HCT116 (cell line): ENCODE data around the gene CACNG3. TPM values are rescaled to one million over a fixed set of nuclear protein-coding genes. Genes with fewer than 3 reads are reported as not detected.

ENCODE experiments used
- ATAC-seq: fragments of 200-7000 bp; cut with Tn5 transposase; 2 replicates; pipeline ENCODE4 v1.9.1; 2020; ENCODE audit warnings: mild to moderate bottlenecking, moderate library complexity
- BruUV-seq: library from RNA; stranded (reverse); fragments of 400-500 nt; replicated peaks from 2 replicates; lab custom pipeline; 2021; lab: Mats Ljungman, UMichigan
- CTCF ChIA-PET: fragments of 300-600 bp; sonication (Branson Sonifier 250); formaldehyde crosslinking; loops from one replicate; lab custom pipeline; 2021; ENCODE audit warnings: antibody characterized with exemption; lab: Charles Lee
- POLR2A ChIA-PET: fragments of 300-600, 350-600 bp; sonication (Branson Sonifier 250); formaldehyde crosslinking; loops from one replicate; lab custom pipeline; 2021; ENCODE audit warnings: antibody characterized with exemption; lab: Charles Lee
- RAD21 ChIA-PET, 2 experiments: fragments of 300-600 bp; sonication (Branson Sonifier 250); formaldehyde crosslinking; loops; one replicate each; lab custom pipeline; 2023; ENCODE audit warnings: low total read pairs in 2 of 2; ENCODE audit not compliant: uncharacterized antibody in 2 of 2, unreplicated experiment in 2 of 2, low non-redundant PET in 1 of 2; lab: Charles Lee
- DNase-seq: peaks from one replicate; pipeline ENCODE4 v3.0.0-alpha.2; 2010; ENCODE audit warnings: low read depth, low spot score
- H2AFZ ChIP-seq: fragments of 200-600 bp; shearing (Covaris generic), sonication (generic); 2 replicates; pipeline ENCODE4 v1.6.1; 2017; ENCODE audit warnings: low read depth, mixed run types, mixed read lengths, antibody characterized with exemption, low read length; ENCODE audit not compliant: poor library complexity, severe bottlenecking
- H3K27ac ChIP-seq: 2 replicates; pipeline ENCODE4 v1.5.1; 2012; ENCODE audit warnings: low read depth, low read length
- H3K27me3 ChIP-seq: fragments of 200-600 bp; sonication (generic); 2 replicates; pipeline ENCODE4 v1.6.1; 2016; ENCODE audit warnings: mixed run types, low read length, mixed read lengths; ENCODE audit not compliant: insufficient read depth
- H3K36me3 ChIP-seq, 2 experiments: fragments of 200-500 bp in 1 of 2; fragments of 200-600 bp in 1 of 2; sonication (Bioruptor generic) in 1 of 2; sonication (generic) in 1 of 2; 2 replicates each; pipeline versions ENCODE4 v1.5.1 to v1.6.1; 2014 to 2016; ENCODE audit warnings: low read length in 2 of 2, inconsistent platforms in 1 of 2, mixed read lengths in 1 of 2, mixed run types in 1 of 2; ENCODE audit not compliant: insufficient read depth in 2 of 2, control insufficient read depth in 1 of 2
- H3K4me1 ChIP-seq, 2 experiments: fragments of 200-600 bp in 1 of 2; sonication (generic) in 1 of 2; 2 replicates each; pipeline versions ENCODE4 v1.5.1 to v1.6.1; 2012 to 2017; ENCODE audit warnings: low read length in 2 of 2, inconsistent platforms in 1 of 2, mild to moderate bottlenecking in 1 of 2, mixed read lengths in 1 of 2, mixed run types in 1 of 2, moderate library complexity in 1 of 2; ENCODE audit not compliant: insufficient read depth in 2 of 2, control insufficient read depth in 1 of 2
- H3K4me2 ChIP-seq: fragments of 200-600 bp; sonication (generic); 2 replicates; pipeline ENCODE4 v1.6.1; 2017; ENCODE audit warnings: mixed run types, low read length, mixed read lengths
- H3K4me3 ChIP-seq, 2 experiments: fragments of 200-600 bp in 1 of 2; sonication (generic) in 1 of 2; replicated peaks in 1 of 2; 2 replicates each; pipeline ENCODE4 v1.5.1; 2011 to 2016; ENCODE audit warnings: low read length in 2 of 2, control low read depth in 1 of 2, low read depth in 1 of 2, mild to moderate bottlenecking in 1 of 2, mixed read lengths in 1 of 2, mixed run types in 1 of 2
- H3K79me2 ChIP-seq: fragments of 200-600 bp; sonication (generic); 2 replicates; pipeline ENCODE4 v1.6.1; 2017; ENCODE audit warnings: mild to moderate bottlenecking, mixed run types, low read length, moderate library complexity, mixed read lengths; ENCODE audit not compliant: insufficient read depth
- H3K9ac ChIP-seq: fragments of 200-600 bp; sonication (generic); 2 replicates; pipeline ENCODE4 v1.6.1; 2016; ENCODE audit warnings: low read length, mixed read lengths
- H3K9me2 ChIP-seq: fragments of 200-600 bp; sonication (generic), shearing (Covaris generic); 2 replicates; pipeline ENCODE4 v1.6.1; 2017; ENCODE audit warnings: mixed run types, mild to moderate bottlenecking, moderate library complexity; ENCODE audit not compliant: insufficient read depth
- H3K9me3 ChIP-seq, 2 experiments: fragments of 200-500 bp in 1 of 2; fragments of 200-600 bp in 1 of 2; sonication (Bioruptor generic) in 1 of 2; sonication (generic) in 1 of 2; 2 replicates each; pipeline ENCODE4 v1.6.1; 2014 to 2017; ENCODE audit warnings: low read length in 2 of 2, mixed read lengths in 2 of 2, inconsistent platforms in 1 of 2, low read depth in 1 of 2, mild to moderate bottlenecking in 1 of 2, mixed run types in 1 of 2, moderate library complexity in 1 of 2; ENCODE audit not compliant: control insufficient read depth in 1 of 2, insufficient read depth in 1 of 2
- H4K20me1 ChIP-seq: fragments of 200-600 bp; sonication (generic), shearing (Covaris generic); 2 replicates; pipeline ENCODE4 v1.6.1; 2017; ENCODE audit warnings: mixed run types, mild to moderate bottlenecking, moderate library complexity; ENCODE audit not compliant: insufficient read depth
- CEBPB ChIP-seq: IDR thresholded peaks from 2 replicates; pipeline ENCODE4 v1.6.1; 2012; ENCODE audit warnings: low read depth
- EGR1 ChIP-seq: IDR thresholded peaks from 2 replicates; pipeline ENCODE4 v1.6.1; 2012; ENCODE audit warnings: low read depth
- ELF1 ChIP-seq: IDR thresholded peaks from 2 replicates; pipeline ENCODE4 v1.6.1; 2012; ENCODE audit warnings: low read depth, borderline replicate concordance
- EZH2 ChIP-seq: fragments of 200-600 bp; sonication (generic); IDR thresholded peaks from 2 replicates; pipeline ENCODE4 v1.6.1; 2017; ENCODE audit warnings: antibody characterized with exemption, mixed run types
- EZH2phosphoT487 ChIP-seq: fragments of 200-600 bp; IDR thresholded peaks from 2 replicates; pipeline ENCODE4 v1.6.1; 2018; ENCODE audit warnings: antibody characterized with exemption, borderline replicate concordance
- POLR2AphosphoS5 ChIP-seq: IDR thresholded peaks from 2 replicates; pipeline ENCODE4 v1.6.1; 2011; ENCODE audit warnings: mild to moderate bottlenecking, low read depth, low read length, moderate library complexity
- RAD21 ChIP-seq: IDR thresholded peaks from 2 replicates; pipeline ENCODE4 v1.6.1; 2012; ENCODE audit warnings: low read depth, mild to moderate bottlenecking
- SIN3A ChIP-seq: IDR thresholded peaks from 2 replicates; pipeline ENCODE4 v1.6.1; 2012; ENCODE audit warnings: low read depth
- SRF ChIP-seq: IDR thresholded peaks from 2 replicates; pipeline ENCODE4 v1.6.1; 2012; ENCODE audit warnings: low read depth
- YY1 ChIP-seq: IDR thresholded peaks from 2 replicates; pipeline ENCODE4 v1.6.1; 2011; ENCODE audit warnings: low read length, low read depth, moderate library complexity, mild to moderate bottlenecking; ENCODE audit not compliant: insufficient replicate concordance; ENCODE audit errors: extremely low read depth
- ZFX ChIP-seq: fragments of 450-650 bp; IDR thresholded peaks from 2 replicates; pipeline ENCODE4 v1.6.1; 2017
- ZNF274 ChIP-seq: fragments of 200-500 bp; sonication (Bioruptor generic); IDR thresholded peaks from 2 replicates; pipeline ENCODE4 v1.6.1; 2014; ENCODE audit warnings: mild to moderate bottlenecking, low read depth, low read length, inconsistent platforms
- intact Hi-C: fragments of 100-400 bp; cut with micrococcal nuclease; formaldehyde crosslinking; loops from 2 replicates; pipeline ENCODE4 v1.10.0; 2022
- total RNA-seq: library from RNA; stranded (reverse); gene quantifications from one replicate; pipeline ENCODE4 v1.2.1, GENCODE V29; 2021; ENCODE audit not compliant: unreplicated experiment
- TF ChIP-seq, protein P1 (sequence below): IDR thresholded peaks from 2 replicates; pipeline ENCODE4 v1.6.1; 2012
- TF ChIP-seq, protein P2 (sequence below), 3 experiments: fragments of 200-600 bp in 1 of 3; sonication (generic) in 1 of 3; IDR thresholded peaks in 2 of 3; conservative IDR thresholded peaks in 1 of 3; 2 replicates each; pipeline ENCODE4 v1.5.1; 2012 to 2017; ENCODE audit warnings: low read depth in 2 of 3, low read length in 2 of 3, antibody characterized with exemption in 1 of 3, borderline replicate concordance in 1 of 3, control low read depth in 1 of 3, mild to moderate bottlenecking in 1 of 3, mixed read lengths in 1 of 3, mixed run types in 1 of 3, moderate library complexity in 1 of 3; ENCODE audit not compliant: insufficient read depth in 1 of 3
- TF ChIP-seq, protein P3 (sequence below): IDR thresholded peaks from 2 replicates; pipeline ENCODE4 v1.6.1; 2012
- TF ChIP-seq, protein P4 (sequence below): IDR thresholded peaks from 2 replicates; pipeline ENCODE4 v1.6.1; 2012; ENCODE audit warnings: low read depth
- TF ChIP-seq, protein P5 (sequence below): IDR thresholded peaks from 2 replicates; pipeline ENCODE4 v1.6.1; 2011; ENCODE audit warnings: mild to moderate bottlenecking, low read length, moderate library complexity; ENCODE audit not compliant: insufficient replicate concordance; ENCODE audit errors: extremely low read depth

CACNG3 gene
- total RNA-seq, 1 experiment from 2014 or later: not detected

DNA sequence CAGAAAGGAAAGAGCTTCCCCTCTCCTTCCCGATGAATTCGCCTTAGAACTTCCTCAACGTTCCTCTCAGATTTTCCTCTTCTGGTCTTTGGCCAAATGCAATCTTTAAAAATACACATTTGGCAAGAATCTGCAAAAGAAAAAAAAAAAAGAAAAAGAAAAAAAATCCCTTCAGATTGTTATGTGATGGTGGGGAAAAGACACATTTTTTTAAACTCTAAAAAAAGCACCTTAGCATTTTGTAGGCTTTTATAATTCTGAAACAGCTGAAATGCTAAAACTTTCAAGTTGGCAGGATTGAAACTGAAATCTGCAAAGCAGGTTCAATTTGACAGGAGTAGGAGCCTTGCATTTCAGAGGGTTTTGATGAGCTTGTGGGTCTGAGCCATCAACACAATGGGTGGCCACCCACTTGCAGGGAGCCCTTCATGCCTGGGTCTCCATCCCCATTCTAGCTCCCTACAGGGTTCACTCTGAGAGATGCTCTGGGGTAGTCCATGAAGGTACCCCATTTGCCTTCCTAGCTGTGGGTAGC lies 33.1 kb downstream of the CACNG3 start:
- POLR2A ChIA-PET: no interaction called here
- CTCF ChIA-PET: no interaction called here
- no peak overlapping the region for H3K9ac ChIP-seq

More for the DNA sequence above, 33.1 kb downstream of the CACNG3 start:
- RAD21 ChIA-PET: no interaction called here
- peaks cover 0 to 3% of the 10 kb centered on the region in 2 experiments; a peak in 2 of 4 replicates for H3K4me1 ChIP-seq
- H3K36me3 ChIP-seq: no peaks in the 10 kb centered on the region
- H3K9me2 ChIP-seq: no peaks in the 10 kb centered on the region
- ATAC-seq (no peak), DNase-seq (no peak)
- BruUV-seq: no TSS peak
- no peak overlapping the region for H2AFZ ChIP-seq
- H3K27me3 ChIP-seq: peaks cover 32% of the 10 kb centered on the region
- H3K9me3 ChIP-seq: no peaks in the 10 kb centered on the region
- intact Hi-C loops: no loop called here
- no peaks in the 10 kb centered on the region for H3K79me2 ChIP-seq
- no peak for TF ChIP-seq RAD21
- no peak for TF ChIP-seq YY1
- TF ChIP-seq, protein P1, sequence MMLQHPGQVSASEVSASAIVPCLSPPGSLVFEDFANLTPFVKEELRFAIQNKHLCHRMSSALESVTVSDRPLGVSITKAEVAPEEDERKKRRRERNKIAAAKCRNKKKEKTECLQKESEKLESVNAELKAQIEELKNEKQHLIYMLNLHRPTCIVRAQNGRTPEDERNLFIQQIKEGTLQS: no peak
- TF ChIP-seq ELF1: no peak
- TF ChIP-seq SIN3A: no peak
- TF ChIP-seq, protein P2, sequence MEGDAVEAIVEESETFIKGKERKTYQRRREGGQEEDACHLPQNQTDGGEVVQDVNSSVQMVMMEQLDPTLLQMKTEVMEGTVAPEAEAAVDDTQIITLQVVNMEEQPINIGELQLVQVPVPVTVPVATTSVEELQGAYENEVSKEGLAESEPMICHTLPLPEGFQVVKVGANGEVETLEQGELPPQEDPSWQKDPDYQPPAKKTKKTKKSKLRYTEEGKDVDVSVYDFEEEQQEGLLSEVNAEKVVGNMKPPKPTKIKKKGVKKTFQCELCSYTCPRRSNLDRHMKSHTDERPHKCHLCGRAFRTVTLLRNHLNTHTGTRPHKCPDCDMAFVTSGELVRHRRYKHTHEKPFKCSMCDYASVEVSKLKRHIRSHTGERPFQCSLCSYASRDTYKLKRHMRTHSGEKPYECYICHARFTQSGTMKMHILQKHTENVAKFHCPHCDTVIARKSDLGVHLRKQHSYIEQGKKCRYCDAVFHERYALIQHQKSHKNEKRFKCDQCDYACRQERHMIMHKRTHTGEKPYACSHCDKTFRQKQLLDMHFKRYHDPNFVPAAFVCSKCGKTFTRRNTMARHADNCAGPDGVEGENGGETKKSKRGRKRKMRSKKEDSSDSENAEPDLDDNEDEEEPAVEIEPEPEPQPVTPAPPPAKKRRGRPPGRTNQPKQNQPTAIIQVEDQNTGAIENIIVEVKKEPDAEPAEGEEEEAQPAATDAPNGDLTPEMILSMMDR (IDR thresholded peaks at IDR 0.05 in 2 of 3, conservative IDR thresholded peaks at IDR 0.05 in 1 of 3; ENCODE audit: borderline replicate concordance in 1 of 3, insufficient read depth in 1 of 3, low read depth in 2 of 3, low read length in 2 of 3): no peak
- no peak for TF ChIP-seq POLR2AphosphoS5
- TF ChIP-seq SRF: no peak
- TF ChIP-seq, protein P3, sequence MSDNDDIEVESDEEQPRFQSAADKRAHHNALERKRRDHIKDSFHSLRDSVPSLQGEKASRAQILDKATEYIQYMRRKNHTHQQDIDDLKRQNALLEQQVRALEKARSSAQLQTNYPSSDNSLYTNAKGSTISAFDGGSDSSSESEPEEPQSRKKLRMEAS: no peak
- TF ChIP-seq, protein P4, sequence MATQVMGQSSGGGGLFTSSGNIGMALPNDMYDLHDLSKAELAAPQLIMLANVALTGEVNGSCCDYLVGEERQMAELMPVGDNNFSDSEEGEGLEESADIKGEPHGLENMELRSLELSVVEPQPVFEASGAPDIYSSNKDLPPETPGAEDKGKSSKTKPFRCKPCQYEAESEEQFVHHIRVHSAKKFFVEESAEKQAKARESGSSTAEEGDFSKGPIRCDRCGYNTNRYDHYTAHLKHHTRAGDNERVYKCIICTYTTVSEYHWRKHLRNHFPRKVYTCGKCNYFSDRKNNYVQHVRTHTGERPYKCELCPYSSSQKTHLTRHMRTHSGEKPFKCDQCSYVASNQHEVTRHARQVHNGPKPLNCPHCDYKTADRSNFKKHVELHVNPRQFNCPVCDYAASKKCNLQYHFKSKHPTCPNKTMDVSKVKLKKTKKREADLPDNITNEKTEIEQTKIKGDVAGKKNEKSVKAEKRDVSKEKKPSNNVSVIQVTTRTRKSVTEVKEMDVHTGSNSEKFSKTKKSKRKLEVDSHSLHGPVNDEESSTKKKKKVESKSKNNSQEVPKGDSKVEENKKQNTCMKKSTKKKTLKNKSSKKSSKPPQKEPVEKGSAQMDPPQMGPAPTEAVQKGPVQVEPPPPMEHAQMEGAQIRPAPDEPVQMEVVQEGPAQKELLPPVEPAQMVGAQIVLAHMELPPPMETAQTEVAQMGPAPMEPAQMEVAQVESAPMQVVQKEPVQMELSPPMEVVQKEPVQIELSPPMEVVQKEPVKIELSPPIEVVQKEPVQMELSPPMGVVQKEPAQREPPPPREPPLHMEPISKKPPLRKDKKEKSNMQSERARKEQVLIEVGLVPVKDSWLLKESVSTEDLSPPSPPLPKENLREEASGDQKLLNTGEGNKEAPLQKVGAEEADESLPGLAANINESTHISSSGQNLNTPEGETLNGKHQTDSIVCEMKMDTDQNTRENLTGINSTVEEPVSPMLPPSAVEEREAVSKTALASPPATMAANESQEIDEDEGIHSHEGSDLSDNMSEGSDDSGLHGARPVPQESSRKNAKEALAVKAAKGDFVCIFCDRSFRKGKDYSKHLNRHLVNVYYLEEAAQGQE: no peak
- no peak for TF ChIP-seq EZH2
- no peak for TF ChIP-seq EGR1
- no peak for TF ChIP-seq ZNF274
- TF ChIP-seq EZH2phosphoT487: no peak
- TF ChIP-seq, protein P5, sequence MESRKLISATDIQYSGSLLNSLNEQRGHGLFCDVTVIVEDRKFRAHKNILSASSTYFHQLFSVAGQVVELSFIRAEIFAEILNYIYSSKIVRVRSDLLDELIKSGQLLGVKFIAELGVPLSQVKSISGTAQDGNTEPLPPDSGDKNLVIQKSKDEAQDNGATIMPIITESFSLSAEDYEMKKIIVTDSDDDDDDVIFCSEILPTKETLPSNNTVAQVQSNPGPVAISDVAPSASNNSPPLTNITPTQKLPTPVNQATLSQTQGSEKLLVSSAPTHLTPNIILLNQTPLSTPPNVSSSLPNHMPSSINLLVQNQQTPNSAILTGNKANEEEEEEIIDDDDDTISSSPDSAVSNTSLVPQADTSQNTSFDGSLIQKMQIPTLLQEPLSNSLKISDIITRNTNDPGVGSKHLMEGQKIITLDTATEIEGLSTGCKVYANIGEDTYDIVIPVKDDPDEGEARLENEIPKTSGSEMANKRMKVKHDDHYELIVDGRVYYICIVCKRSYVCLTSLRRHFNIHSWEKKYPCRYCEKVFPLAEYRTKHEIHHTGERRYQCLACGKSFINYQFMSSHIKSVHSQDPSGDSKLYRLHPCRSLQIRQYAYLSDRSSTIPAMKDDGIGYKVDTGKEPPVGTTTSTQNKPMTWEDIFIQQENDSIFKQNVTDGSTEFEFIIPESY: no peak
- no peak for TF ChIP-seq CEBPB
- TF ChIP-seq ZFX: no peak
- H3K4me2 ChIP-seq: no peak overlapping the region
- no peak overlapping the region for H3K27ac ChIP-seq
- no peak overlapping the region for H3K4me3 ChIP-seq
- no peaks in the 10 kb centered on the region for H4K20me1 ChIP-seq
